B cell (primary cell): ENCODE results near the gene AGO3. TPM values are rescaled to one million over a fixed set of nuclear protein-coding genes. Genes with fewer than 3 reads are reported as not detected.

Source experiments
- ATAC-seq: fragments of 200-7000 bp; cut with Tn5 transposase; one replicate; pipeline ENCODE4 v1.10.0; 2021; ENCODE audit warnings: low read depth, mild to moderate bottlenecking, moderate number of reproducible peaks, moderate library complexity
- CTCF ChIA-PET: fragments of 350-600 bp; sonication (Branson Sonifier 250); formaldehyde crosslinking; loops from one replicate; lab custom pipeline; 2021; ENCODE audit warnings: antibody characterized with exemption, inconsistent platforms; lab: Charles Lee
- POLR2A ChIA-PET: fragments of 350-600 bp; sonication (Branson Sonifier 250); formaldehyde crosslinking; loops from one replicate; lab custom pipeline; 2021; ENCODE audit warnings: antibody characterized with exemption; lab: Charles Lee
- DNase-seq: peaks from one replicate; pipeline ENCODE4 v3.0.0; 2013
- H2AFZ ChIP-seq: 2 replicates; pipeline ENCODE4 v1.6.1; 2012; ENCODE audit warnings: mild to moderate bottlenecking, low read depth, low read length; ENCODE audit not compliant: insufficient read depth, poor library complexity, severe bottlenecking
- H3K27ac ChIP-seq, 2 donors: 1 replicate in 1 of 2; 2 replicates in 1 of 2; pipeline ENCODE4 v1.5.1; 2012 to 2013; ENCODE audit warnings: low read length in 2 of 2, mild to moderate bottlenecking in 2 of 2, moderate library complexity in 1 of 2
- H3K27me3 ChIP-seq, 4 experiments: fragments of 200-600 bp in 1 of 4; sonication (generic) in 1 of 4; replicated peaks in 1 of 4; 1 replicate in 2 of 4; 2 replicates in 2 of 4; pipeline versions ENCODE4 v1.6.1 to v1.7.0; 2013 to 2016; ENCODE audit warnings: low read length in 3 of 4, mild to moderate bottlenecking in 2 of 4, mixed read lengths in 1 of 4, moderate library complexity in 1 of 4; ENCODE audit not compliant: insufficient read depth in 4 of 4, control insufficient read depth in 3 of 4; ENCODE audit errors: control extremely low read depth in 1 of 4
- H3K36me3 ChIP-seq, 2 experiments: replicated peaks in 1 of 2; 1 replicate in 1 of 2; 2 replicates in 1 of 2; pipeline versions ENCODE4 v1.6.1 to v1.7.1; 2013; ENCODE audit warnings: low read length in 1 of 2; ENCODE audit not compliant: insufficient read depth in 2 of 2, control insufficient read depth in 1 of 2; ENCODE audit errors: control extremely low read depth in 1 of 2, extremely low read depth in 1 of 2
- H3K4me1 ChIP-seq, 2 donors: fragments of 200-600 bp in 1 of 2; sonication (generic) in 1 of 2; 1 replicate in 1 of 2; 2 replicates in 1 of 2; pipeline versions ENCODE4 v1.5.1 to v1.6.1; 2013 to 2017; ENCODE audit warnings: low read length in 2 of 2; ENCODE audit not compliant: control insufficient read depth in 2 of 2, insufficient read depth in 2 of 2
- H3K4me2 ChIP-seq: replicated peaks from 2 replicates; pipeline ENCODE3; 2012; ENCODE audit warnings: mild to moderate bottlenecking, low read depth, low read length; ENCODE audit not compliant: poor library complexity, severe bottlenecking
- H3K4me3 ChIP-seq, 5 experiments: fragments of 200-600 bp in 1 of 5; sonication (generic) in 1 of 5; 1 replicate in 3 of 5; 2 replicates in 2 of 5; pipeline versions ENCODE4 v1.5.1 to v1.7.0; 2011 to 2016; ENCODE audit warnings: low read length in 4 of 5, mild to moderate bottlenecking in 4 of 5, low read depth in 2 of 5, control low read depth in 1 of 5, moderate library complexity in 1 of 5; ENCODE audit not compliant: insufficient read depth in 1 of 5; ENCODE audit errors: control extremely low read depth in 1 of 5, extremely low read depth in 1 of 5
- H3K79me2 ChIP-seq: fragments of 200-600 bp; sonication (generic); one replicate; pipeline ENCODE4 v1.6.0; 2016; ENCODE audit warnings: low read length; ENCODE audit not compliant: control insufficient read depth, insufficient read depth
- H3K9ac ChIP-seq: fragments of 200-600 bp; sonication (generic); 2 replicates; pipeline ENCODE4 v1.6.1; 2017; ENCODE audit warnings: mild to moderate bottlenecking, low read length, moderate library complexity
- H3K9me3 ChIP-seq, 3 donors: one replicate each; pipeline versions ENCODE4 v1.6.1 to v1.7.1; 2013; ENCODE audit warnings: low read length in 2 of 3; ENCODE audit not compliant: control insufficient read depth in 2 of 3, insufficient read depth in 1 of 3; ENCODE audit errors: control extremely low read depth in 1 of 3
- H4K20me1 ChIP-seq: 2 replicates; pipeline ENCODE4 v1.6.0; 2012; ENCODE audit warnings: mild to moderate bottlenecking, low read length; ENCODE audit not compliant: insufficient read depth, control insufficient read depth, poor library complexity, severe bottlenecking
- H3K27ac Mint-ChIP-seq: one replicate; pipeline ENCODE4 v1.8.0; 2021; ENCODE audit warnings: mixed read lengths
- H3K27me3 Mint-ChIP-seq: one replicate; pipeline ENCODE4 v1.8.0; 2021; ENCODE audit warnings: mixed read lengths
- H3K4me1 Mint-ChIP-seq: one replicate; pipeline ENCODE4 v1.8.0; 2021; ENCODE audit warnings: mixed read lengths
- H3K4me3 Mint-ChIP-seq: one replicate; pipeline ENCODE4 v1.8.0; 2021; ENCODE audit warnings: mixed read lengths
- H3K9me3 Mint-ChIP-seq: one replicate; pipeline ENCODE4 v1.8.0; 2022; ENCODE audit warnings: mixed read lengths; ENCODE audit not compliant: insufficient read depth
- EZH2 ChIP-seq: IDR thresholded peaks from 2 replicates; pipeline ENCODE4 v1.6.1; 2012; ENCODE audit warnings: borderline replicate concordance, low read depth, mild to moderate bottlenecking, moderate library complexity, low read length; ENCODE audit not compliant: insufficient read depth, poor library complexity, severe bottlenecking
- WGBS: methylation state at CpG from one replicate; pipeline ENCODE4 v1.1.5; 2013; ENCODE audit warnings: missing lambda C conversion rate; ENCODE audit not compliant: insufficient coverage; 5-methylcytosine and 5-hydroxymethylcytosine counted together
- intact Hi-C: fragments of 100-400 bp; cut with micrococcal nuclease; formaldehyde crosslinking; loops from one replicate; pipeline ENCODE4 v1.10.0; 2022
- polyA plus RNA-seq: library from polyadenylated mRNA; depleted of rRNA; stranded (reverse); fragments of >200 nt; gene quantifications from 2 replicates; pipeline ENCODE4 v1.2.3, GENCODE V29; 2012
- total RNA-seq, 2 donors: library from RNA; stranded (reverse); fragments of 120-200 nt in 1 of 2; gene quantifications; 1 replicate in 1 of 2; 2 replicates in 1 of 2; pipeline versions ENCODE4 v1.2.3 to v1.2.4, GENCODE V29; 2013 to 2022
- TF ChIP-seq, protein P1 (sequence below): fragments of 200-600 bp; IDR thresholded peaks from one replicate; pipeline ENCODE4 v1.8.0; 2022; ENCODE audit warnings: antibody characterized with exemption, mild to moderate bottlenecking

Gene AGO3
- total and polyA plus RNA-seq, 2 donors (not counting 1 experiment from before 2014, with no cell fraction given), result 5.1 to 44.9 TPM

DNA sequence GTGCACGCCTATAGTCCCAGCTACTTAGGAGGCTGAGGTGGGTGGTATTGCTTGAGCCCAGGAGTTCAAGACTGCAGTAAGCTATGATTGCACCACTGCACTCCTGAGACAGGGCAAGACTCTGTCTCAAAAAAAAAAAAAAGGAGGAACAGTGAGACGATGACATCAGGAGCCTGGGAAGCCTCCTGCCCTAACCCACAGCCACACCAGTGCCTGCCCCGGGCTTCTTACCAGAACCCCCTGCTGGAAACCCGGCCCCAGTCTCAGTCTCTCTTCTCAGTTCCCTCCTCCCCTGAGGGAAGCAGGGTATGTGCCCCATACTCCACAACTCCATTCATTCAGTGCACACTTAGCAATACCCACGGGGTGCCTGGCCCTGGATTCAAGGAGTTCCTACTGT lies 185.0 kb downstream of the AGO3 start:
- intact Hi-C loops, result no loop called here
- TF ChIP-seq EZH2, result no peak
- TF ChIP-seq, protein P1, sequence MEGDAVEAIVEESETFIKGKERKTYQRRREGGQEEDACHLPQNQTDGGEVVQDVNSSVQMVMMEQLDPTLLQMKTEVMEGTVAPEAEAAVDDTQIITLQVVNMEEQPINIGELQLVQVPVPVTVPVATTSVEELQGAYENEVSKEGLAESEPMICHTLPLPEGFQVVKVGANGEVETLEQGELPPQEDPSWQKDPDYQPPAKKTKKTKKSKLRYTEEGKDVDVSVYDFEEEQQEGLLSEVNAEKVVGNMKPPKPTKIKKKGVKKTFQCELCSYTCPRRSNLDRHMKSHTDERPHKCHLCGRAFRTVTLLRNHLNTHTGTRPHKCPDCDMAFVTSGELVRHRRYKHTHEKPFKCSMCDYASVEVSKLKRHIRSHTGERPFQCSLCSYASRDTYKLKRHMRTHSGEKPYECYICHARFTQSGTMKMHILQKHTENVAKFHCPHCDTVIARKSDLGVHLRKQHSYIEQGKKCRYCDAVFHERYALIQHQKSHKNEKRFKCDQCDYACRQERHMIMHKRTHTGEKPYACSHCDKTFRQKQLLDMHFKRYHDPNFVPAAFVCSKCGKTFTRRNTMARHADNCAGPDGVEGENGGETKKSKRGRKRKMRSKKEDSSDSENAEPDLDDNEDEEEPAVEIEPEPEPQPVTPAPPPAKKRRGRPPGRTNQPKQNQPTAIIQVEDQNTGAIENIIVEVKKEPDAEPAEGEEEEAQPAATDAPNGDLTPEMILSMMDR, result no peak
- H4K20me1 ChIP-seq, result no peaks in the 10 kb centered on the region
- H3K4me1 ChIP-seq, result no peaks in the 10 kb centered on the region
- H3K9ac ChIP-seq, result no peak overlapping the region
- no peak overlapping the region for H3K4me3 ChIP-seq
- POLR2A ChIA-PET, result no interaction called here
- H2AFZ ChIP-seq, result no peak overlapping the region
- peaks cover 0 to 5% (median 0%) of the 10 kb centered on the region in 4 experiments for H3K27me3 ChIP-seq
- no peak overlapping the region for H3K27ac ChIP-seq
- no peaks in the 10 kb centered on the region for H3K36me3 ChIP-seq
- DNase-seq, result no peak
- no peak overlapping the region for H3K27ac Mint-ChIP-seq
- no peak overlapping the region for H3K4me3 Mint-ChIP-seq
- no peak for ATAC-seq
- no peaks in the 10 kb centered on the region for H3K4me1 Mint-ChIP-seq
- no peaks in the 10 kb centered on the region for H3K9me3 Mint-ChIP-seq
- no peaks in the 10 kb centered on the region for H3K27me3 Mint-ChIP-seq
- no peaks in the 10 kb centered on the region for H3K79me2 ChIP-seq
- no peak overlapping the region for H3K4me2 ChIP-seq
- 81% methylated on average over 4 of the region's 5 CpGs for WGBS
- CTCF ChIA-PET, result interaction anchor here (4.2 kb wide), 1 partner anchor 19 kb away, joined by 20 read pairs; no protein-coding TSS in a partner anchor
- no peaks in the 10 kb centered on the region for H3K9me3 ChIP-seq

DNA sequence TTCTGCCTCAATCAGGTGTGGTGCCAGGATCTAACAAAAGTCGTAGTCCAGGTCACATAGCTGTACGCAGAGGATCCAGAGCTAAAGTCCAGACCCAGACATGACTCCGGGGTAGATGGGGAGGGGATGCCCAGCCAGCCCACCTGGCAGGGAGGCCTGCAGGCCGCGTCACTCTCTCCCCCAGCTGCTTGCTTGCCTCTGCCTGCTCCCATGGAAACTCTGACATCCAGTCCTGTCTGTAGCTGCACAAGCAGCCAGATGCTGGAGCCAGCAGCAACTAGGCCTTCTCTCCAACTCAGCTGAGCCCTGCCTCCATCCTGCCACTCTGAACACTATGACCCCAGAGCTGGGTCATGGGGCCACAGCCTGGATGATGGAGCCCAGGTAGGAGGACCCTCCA lies 186.0 kb downstream of the AGO3 start:
- Histone ChIP-seq H3K27me3 (peaks cover 0 to 5% (median 0%) of the 10 kb centered on the region in 4 experiments), H3K4me1 (no peaks in the 10 kb centered on the region), H3K27ac (no peak overlapping the region), H3K4me2 (no peak overlapping the region), H3K36me3 (no peaks in the 10 kb centered on the region), H3K4me3 (no peak overlapping the region), H3K79me2 (no peaks in the 10 kb centered on the region), H3K9me3 (no peaks in the 10 kb centered on the region), H3K9ac (no peak overlapping the region), H2AFZ (no peak overlapping the region), H4K20me1 (no peaks in the 10 kb centered on the region)
- Mint-ChIP-seq H3K27ac (no peak overlapping the region), H3K4me3 (no peak overlapping the region), H3K4me1 (no peaks in the 10 kb centered on the region), H3K27me3 (no peaks in the 10 kb centered on the region), H3K9me3 (no peaks in the 10 kb centered on the region)
- no peak for DNase-seq
- no peak for TF ChIP-seq EZH2
- TF ChIP-seq, protein P1, result no peak
- ChIA-PET CTCF (interaction anchor here (4.2 kb wide), 1 partner anchor 18 kb away, joined by 20 read pairs; no protein-coding TSS in a partner anchor), POLR2A (no interaction called here)
- no peak for ATAC-seq
- intact Hi-C loops, result no loop called here
- 93% methylated on average over 5 of the region's 5 CpGs for WGBS
